COLO668 (cell line): ENCODE measurements around the gene THBS2.
"Not testable (repeated sequence)": the region's sequence is repeated elsewhere in the genome, so short reads cannot be mapped to it uniquely, and the experiment has no call there.

ENCODE experiments used
- DNase-seq: peaks from one replicate; lab custom pipeline; 2025; ENCODE audit not compliant: unreplicated experiment; lab: John Stamatoyannopoulos, UW

The THBS2 gene

DNA sequence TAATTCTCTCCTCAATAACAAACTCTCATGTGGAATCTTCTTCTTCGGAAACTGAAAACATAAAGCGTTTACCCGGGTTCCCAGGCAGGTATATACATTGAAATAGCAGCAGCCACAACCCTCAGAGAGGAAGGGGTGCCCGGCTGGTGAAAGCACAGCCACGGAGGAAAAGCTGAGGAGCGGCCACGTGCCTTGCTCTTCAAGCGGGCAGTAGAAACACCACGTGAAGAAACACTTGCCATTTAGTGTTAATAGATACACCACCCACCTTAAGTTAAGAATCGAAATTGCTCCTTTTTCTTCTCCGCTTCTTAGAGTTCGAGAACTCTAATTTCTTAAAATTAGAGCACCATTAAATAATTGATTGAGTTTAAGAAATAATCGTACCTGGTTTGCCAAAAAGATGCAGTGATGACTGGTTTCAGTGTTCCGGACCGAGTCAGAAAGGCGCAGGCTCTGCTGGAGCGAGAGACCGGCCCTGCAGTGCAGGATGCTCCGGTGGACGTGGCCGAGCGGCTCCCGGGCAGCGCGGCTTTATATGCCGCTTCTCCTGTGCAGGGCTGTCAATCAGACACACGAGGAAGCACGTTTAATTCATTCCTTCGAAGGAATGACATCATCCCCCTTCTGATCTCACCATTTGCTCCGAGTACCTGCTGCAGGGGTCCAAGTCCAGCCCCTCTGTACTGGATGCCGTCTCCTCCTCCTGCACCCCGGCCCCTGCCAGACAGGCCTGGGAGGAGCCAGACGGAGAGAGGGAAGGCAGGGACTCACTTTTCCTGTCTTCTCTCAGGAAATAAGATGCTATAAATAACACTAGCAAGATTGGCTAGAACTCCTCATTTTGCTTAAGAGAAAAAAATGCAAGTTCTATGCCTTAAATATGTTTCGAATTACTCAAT lies at the start of gene THBS2:
THBS2 (minus strand) TSS at position 510 of the 902 bp plus-strand sequence. CDS start 3,062 bp downstream, outside the sequence.
- DNase-seq = no peak

DNA sequence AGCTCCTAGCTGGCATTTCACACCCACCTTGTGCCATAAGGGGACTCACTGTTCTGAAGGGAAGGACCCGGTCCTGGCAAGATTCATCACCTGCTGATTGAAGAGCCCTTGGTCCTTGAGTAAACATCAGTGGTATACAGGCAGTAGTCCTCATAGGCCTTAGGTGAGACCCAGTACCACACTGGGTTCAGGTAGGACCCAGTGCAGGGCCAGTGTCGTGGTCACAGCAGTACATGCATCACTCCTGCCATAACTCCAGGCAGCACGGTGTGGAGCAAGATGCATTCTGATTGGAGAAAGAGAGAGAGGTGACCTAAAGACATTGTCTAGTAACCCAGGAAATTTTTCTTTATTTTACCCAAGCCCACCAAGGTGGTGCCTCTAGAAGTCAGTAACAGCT lies 49.1 kb upstream of the THBS2 start:
- no peak for DNase-seq

DNA sequence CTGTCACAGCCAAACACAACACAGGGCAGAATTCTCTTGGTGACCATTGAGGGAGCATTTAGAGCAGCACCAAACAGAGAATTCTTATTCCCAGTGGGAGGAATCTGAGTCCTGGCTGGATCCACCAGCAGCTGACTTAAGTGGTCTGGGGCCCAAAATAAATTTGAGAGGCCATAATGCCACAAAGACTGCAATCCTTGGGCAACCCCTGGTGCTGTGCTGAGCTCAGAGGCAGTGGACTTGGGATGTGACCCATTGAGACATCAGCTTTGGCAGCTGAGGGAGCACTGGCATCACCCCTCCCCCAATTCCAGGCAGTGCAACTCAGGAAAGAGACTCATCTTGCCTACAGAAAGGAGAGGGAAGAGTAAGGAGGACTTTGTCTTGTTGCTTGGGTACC lies 48.6 kb upstream of the THBS2 start:
- no peak for DNase-seq

DNA sequence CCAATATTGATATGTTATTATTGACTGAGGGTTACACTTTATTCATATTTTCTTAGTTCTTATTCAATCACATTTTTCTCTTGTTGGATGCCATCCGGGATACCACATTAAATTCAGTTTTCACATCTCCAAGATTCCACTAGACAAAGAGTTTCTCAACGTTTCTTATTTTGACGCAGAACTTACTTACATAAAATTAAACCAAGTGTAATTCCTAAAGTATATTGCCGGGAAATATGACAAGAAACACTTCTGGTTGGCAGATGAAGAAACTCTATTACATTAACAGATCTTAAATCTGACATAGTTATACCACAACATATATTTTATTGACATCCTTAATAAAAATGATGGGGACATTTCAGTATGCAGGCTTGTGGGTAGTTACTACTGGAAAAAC lies 47.3 kb upstream of the THBS2 start:
- no peak for DNase-seq

DNA sequence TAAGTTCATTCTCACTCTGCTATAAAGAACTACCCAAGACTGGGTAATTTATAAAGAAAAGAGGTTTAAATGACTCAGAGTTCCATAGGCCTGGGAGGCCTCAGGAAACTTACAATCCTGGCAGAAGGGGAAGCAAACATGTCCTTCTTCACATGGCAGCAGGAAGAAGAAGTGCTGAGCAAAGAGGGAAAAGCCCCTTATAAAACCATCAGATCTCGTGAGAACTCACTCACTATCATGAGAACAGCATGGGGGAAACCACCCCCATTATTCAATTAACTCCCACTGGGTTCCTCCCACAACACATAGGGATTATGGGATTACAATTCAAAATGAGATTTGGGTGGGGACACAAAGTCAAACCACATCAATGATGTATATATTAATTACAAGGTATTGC lies 45.0 kb upstream of the THBS2 start:
- DNase-seq = not testable (repeated sequence)

DNA sequence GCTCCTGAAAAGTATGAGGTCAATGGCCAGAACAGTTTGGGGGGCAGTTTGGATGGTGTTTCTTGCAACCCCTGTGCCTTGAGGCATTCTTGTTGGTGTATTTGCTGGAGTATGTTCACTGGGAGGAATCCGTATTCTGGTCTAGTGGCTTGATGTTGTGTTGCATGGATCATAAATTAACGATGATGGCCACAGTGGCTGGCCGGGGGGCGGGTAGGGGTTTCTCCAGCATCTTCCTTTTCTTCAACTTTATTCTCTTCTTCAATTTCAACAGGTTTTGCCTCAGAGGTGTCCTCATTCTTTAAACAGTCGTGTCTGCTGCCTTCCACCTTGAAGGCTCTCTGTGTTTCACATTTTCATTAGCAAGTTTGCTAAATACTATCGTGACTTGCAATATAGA lies 43.0 kb upstream of the THBS2 start:
- DNase-seq = no peak

DNA sequence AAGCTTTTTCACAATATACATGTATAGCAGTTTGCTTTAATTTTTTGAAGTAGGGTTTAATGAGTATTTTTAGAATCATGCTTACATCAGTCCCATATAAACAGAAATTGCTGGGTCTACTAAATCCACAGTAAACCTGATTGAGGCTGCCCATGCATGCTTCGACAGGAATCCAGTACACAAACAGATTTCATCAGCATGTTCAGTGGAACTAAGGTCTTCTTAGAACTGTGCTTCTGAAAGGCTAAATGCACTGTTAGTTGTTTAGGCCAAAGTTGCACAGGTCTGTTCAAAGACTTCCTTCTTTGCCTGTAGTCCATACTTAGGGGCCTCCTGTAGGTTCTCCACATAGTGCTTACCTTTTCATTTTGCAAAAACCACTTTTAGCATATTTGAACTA lies 42.5 kb upstream of the THBS2 start:
- no peak for DNase-seq

DNA sequence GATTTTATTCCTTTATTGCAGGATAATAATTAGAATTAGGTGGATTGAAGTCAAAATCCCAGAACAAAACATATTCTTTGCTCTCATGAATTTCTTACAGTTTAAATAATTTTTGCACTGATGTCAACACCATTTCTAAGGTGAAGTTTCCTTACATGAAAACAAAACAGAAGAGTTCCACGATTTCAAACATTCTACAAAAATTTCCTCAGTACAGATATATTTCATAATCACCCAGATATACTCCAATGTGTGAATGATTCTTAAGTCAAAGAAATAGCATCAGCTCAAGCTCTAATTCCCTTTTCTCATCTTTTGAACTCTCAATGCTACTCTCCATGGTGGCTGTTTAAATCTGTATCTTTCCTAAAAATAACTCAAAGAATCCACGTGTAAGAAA lies 39.5 kb upstream of the THBS2 start:
- no peak for DNase-seq

DNA sequence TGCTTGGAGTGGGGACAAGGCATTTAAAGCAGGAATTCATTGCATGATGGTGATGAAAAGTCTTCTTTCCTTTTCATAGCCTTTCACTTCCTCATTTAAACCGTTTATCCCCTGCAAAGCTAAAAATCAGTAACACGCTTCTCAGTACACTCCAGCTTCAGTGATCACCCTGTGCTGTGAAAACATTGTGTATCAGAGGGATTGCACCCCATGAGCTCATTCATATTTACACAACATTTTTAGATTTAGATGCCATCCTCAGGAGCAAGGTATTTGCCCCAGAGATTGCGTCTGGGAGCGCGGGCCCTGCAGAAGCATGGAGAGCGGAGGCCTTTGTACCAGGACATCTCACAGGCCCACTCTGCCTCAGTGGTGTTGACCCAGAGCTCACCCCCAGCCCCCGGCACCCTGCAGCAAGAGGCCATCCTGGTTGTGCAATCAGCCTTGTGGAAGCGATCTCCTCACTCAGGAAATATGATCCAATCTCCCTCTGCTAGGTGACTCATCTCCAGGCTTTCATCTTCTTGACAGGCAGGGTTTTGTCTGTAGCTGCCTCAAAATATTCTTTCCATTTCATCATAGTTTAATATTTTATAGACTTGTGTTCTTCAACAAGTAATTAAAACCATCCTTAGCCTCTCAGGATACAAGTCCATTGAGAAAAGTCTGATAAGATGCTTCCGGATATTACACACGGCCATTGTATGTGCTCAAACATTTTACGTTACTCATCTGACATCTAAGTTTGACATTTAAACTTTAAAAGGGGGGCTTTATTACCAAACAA lies 38.9 kb upstream of the THBS2 start:
- peak; percentile 17 for DNase-seq

DNA sequence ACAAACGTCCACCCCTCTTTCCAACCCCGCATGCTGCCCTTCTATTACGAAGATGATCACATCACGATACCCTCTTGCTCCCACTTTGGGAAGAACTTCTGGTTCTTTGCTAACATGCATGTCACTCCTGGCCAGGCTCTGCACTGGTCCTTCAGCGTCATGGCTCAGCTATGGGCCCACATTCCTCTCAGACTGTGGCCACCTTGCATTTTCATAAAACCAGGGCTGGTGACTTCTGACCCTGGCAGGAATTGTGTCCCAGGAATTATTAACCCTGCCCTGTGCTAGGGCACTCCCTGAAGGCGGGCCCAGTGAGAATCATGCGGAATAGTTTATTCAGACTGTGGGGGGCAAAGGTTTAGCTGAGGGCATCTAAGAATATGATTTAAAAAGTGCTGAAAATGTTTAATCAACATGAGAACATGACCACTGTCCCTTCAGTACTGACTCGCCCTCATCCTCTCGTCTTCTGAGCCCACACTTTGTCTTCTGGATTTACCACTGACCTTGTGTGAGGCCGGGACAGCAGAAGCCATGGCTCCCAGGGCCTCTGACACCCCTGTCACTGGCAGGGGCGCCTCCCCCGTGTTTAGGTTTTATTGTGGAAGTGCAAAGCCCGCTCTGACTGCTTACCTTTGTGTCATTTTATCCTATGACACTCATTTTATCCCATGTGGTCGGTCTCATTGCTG lies 38.1 kb upstream of the THBS2 start:
- DNase-seq = no peak

DNA sequence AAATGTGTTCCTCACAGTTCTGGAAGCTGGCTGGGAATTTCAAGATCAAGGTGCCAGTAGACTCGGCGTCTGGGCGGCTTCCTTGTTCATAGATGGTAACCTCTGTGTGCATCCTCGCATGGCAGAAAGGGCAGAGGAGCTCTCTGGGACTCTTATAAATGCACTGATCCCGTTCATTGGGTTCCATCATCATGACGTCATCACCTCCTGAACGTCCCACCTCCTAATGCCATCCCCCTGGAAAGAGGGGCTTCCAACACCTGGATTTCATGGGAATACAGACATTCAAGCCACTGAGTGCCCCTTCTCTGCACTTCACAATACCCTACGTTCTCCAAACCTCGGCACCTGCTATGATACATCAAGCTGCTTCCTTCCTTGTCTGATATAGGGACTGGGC lies 37.5 kb upstream of the THBS2 start:
- no peak for DNase-seq

DNA sequence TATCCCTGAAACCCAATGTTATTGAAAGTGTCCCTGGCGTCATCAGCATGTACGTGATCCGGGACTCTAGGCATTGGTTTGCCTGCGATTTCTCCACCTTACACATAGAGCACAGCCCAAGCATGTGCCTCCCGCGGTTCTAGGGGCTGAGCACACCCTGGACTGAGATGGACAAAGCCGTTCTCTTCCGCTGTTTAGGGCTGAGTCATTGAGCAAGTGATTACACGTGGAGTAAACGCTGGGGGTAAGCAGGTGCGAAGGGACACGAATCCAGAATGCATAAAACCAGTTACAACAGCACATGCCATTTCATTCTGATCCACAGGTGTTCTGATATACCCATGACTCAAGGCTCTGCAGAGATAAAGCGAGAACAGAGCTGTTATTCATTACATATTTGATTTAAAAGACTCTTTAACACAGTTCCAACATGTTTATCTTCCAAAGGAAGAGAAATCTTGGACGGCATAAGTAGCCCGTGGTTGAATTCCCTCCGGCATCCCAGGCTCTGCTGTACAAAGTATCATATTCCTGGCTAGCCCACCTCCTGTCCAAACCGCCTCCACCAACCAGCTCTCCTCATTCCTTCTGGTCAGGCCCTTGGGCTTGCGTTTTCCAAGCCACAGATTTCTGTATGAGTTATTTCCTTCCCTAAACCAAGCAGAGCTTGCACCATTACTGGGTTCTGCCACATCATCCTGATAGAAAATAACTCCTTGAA lies 36.1 kb upstream of the THBS2 start:
- peak; percentile 3 for DNase-seq

DNA sequence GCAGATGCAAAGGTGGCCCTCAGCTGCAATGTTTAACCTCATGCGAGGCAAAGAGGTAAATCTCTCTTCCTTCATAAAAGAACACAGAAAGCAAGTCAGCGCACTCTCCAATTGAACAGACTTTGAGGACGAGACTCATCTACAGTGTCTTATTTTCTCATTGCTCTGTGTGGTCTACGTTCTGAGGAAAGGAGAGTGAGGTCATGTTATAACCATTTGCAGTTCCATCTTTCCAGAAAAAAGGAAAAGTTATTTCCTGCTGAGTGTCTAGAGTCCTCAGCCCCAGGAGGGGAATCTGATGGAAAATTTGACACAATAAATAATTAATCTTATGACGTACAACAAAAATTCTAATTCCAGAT lies 35.6 kb upstream of the THBS2 start:
- DNase-seq = no peak

DNA sequence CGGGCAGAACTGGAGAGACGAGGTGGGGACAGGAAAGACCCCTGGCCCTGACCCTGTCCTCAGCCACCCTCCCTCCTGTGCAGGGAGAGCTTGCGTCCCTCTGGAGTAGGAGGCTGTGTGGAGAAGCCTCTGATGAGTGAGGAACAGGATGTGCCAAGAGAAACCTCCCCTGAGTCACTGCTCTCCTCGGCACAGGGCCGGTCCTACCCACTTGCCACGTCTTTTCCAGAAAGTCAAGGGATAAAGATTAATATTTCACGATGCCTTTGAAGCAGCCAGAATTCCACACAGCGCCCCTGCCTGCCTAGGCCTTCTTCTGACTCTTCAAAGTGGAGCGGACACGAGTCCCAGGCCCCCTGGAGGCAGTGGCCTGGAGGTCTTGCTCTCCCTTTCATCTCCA lies 34.9 kb upstream of the THBS2 start:
- DNase-seq = no peak

DNA sequence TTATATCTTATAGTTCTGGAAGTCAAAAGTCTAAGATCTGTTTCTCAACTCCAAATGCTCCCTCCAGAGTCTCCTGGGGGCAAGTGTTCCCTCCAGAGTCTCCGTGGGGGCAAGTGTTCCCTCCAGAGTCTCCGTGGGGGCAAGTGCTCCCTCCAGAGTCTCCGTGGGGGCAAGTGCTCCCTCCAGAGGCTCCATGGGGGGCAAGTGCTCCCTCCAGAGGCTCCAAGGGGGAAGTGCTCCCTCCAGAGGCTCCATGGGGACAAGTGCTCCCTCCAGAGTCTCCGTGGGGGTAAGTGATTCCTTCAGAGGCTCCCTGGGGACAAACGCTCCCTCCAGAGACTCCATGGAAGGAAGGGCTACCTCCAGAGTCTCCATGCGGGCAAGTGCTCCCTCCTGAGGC lies 34.0 kb upstream of the THBS2 start:
- no peak for DNase-seq

DNA sequence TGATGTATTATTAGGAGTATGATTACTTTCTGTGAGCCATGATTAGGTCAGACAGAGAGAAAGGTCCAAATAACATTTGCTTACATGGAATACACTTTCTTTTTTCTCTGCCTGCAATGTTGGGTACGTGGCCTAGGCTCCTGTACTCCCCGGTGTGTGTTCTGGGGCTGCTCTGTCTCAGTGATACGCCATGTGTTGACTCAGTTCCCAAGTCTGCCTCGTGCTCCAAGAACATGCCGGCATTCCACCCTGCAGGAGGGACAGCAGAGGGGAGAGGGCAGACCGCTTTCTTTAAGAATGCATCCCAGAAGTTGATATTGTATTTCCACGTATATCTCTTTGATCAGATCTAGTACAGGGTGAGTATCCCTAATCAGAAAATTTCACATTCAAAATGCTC lies 33.3 kb upstream of the THBS2 start:
- no peak for DNase-seq

DNA sequence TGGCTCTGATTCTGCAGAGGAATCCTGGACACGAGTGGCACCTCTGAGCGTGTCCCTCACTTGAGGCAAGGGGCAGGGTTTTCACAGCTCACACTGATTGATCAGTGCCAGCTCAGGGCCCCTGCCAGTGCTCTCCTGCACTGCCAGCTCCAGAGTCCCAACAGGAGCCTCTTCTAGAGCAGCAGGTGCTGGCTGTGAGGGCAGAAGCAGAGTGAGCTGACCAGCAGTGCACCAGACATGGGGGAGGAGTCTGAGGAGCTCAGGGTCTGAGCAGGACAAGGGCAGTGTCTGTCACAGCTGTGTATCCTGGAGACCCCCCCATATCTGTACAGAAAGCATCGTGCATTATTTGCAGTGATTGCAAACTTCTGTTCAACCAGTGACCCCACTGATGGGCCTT lies 31.5 kb upstream of the THBS2 start:
- no peak for DNase-seq

DNA sequence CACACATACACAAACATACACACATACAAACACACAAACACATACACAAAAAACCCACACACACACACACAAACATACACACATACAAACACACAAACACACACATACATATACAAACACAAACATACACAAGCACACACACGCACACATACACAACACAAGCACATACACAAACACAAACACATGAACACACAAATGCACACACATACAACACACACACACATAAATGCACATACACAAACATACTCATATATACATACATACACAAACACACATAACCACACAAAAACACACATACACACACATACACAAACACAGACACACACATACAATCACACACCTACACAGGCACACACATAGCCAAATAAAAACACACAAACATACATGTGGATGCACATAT lies 30.3 kb upstream of the THBS2 start:
- DNase-seq = no peak

DNA sequence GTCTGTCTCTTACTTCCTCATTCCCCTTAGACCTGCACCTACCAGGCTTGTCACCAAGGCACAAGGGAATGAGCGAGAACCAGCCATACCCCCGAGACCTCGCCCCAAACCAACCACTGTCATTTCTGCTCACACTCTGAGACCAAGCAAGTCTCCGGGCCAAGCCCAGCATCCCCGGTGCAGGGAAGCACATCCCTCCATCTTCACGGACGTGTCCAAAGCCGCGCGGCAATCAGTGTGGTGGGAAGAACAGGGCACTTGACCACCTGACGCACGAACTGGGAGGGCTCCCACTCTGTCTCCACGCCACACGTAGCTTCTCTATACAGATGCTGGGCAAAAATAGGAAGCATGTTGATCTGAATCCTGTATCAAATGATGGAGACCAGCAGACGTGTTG lies 28.4 kb upstream of the THBS2 start:
- no peak for DNase-seq

DNA sequence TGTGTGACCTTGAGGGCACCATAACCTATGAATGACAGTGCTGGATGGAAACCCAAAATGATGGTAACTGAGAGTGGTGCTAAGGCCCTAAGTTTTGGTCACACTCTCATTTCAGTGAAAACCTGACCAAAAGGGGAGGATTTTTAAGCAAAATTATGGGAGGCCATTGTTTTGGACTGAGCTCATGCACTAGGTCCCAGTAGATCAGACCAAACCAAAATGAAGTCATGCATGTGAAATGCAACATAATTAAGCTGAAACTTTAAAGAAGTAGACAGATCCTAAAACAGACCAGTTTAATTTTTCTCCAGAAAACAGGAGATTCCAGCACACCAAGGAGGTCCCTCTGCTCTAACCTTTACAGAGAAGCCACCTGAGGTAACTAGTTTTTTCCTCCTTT lies 24.0 kb upstream of the THBS2 start:
- no peak for DNase-seq

DNA sequence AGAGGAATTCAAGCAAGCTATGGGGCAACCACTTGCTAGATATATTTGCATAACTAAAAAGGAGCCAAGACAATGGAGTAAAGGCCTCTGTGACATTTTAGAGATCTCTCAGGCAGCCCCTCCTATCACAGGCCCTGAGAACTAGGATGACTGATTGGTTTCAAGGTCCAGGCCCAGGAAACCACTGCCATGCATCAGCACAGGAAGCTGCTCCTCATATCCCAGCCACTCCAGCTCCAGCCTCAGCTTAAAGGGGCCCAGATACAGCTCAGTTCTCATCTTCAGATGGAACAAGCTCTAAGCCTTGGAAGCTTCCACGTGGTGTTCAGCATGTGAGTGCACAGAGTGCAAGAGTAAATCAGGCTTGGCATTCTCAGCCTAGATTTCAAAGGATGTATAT lies 21.1 kb upstream of the THBS2 start:
- no peak for DNase-seq
